A375 (cell line): ENCODE results near the gene ELAVL1. TPM values are rescaled to one million over a fixed set of nuclear protein-coding genes. Genes with fewer than 3 reads are reported as not detected.

Experiments used
- total RNA-seq: library from RNA; depleted of rRNA; stranded (reverse); fragments of >200 nt; shearing (Covaris generic); gene quantifications from 2 replicates; pipeline ENCODE4 v1.2.3, GENCODE V29; 2014; rRNA removed

Gene ELAVL1
- 48.0 and 51.5 TPM in 2 replicates for total RNA-seq

DNA sequence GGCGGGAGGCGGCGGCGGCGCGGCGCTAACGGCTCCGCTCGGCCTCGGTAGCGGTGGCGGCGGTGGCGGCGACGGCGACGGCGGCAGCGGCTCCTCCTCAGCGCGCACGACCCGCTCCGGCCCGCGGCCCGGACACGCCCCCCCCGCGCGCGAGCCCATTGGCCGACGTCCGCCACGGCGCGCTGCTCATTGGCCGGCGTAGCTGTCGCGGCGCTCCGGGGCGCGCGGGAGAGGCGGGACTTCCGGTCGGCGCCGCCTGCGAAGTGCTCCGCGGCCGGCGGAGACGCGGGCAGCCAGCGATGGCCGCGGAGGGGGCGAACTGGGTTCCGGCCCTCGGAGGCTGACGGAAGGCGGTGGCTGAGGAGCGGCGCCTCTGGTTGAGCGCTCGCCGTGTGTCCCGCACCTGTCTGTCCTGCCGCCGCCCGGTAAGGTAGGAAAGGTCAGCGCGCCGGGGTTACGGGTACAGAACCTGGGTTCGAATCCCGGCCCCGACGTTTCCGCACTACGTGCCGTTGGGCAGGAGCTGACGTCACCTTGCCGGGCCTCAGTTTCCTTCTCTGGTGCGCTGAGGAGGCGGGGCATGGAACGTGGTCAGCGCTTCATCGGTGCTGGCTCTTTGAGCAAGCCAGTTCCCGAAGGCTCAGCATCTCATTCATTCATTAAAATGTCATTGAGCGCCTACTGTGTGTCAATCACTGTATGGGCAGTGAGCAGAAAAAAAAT is at the start of gene ELAVL1:
Gene ELAVL1, minus strand, starts transcription at position 108 of the 723 bp plus-strand sequence. CDS start 13,826 bp downstream, outside the sequence.

DNA sequence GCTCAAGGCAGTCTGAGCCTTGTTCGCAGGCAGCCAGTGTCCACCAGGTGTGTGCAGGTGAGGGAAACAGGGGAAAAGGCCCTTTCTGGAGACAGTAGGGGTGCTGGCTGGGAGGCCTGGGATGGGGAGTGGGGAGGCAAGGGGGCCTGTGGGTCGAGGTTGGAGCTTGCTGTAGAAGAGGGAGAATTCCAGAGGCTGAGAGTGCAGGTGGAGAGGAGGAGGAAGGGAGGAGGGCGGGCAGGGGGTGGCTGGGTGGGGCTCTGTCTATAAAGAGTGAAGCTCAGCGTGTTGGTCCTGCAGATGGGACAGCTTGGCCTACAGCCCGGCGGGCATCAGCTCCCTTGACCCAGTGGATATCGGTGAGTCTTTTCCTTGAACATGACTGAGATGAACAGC is 47.0 kb upstream of the ELAVL1 start, which contains the start of gene CCL25:
Gene CCL25, plus strand, starts transcription at position 297 of the 396 bp plus-strand sequence. CDS start 290 bp downstream, outside the sequence.

DNA sequence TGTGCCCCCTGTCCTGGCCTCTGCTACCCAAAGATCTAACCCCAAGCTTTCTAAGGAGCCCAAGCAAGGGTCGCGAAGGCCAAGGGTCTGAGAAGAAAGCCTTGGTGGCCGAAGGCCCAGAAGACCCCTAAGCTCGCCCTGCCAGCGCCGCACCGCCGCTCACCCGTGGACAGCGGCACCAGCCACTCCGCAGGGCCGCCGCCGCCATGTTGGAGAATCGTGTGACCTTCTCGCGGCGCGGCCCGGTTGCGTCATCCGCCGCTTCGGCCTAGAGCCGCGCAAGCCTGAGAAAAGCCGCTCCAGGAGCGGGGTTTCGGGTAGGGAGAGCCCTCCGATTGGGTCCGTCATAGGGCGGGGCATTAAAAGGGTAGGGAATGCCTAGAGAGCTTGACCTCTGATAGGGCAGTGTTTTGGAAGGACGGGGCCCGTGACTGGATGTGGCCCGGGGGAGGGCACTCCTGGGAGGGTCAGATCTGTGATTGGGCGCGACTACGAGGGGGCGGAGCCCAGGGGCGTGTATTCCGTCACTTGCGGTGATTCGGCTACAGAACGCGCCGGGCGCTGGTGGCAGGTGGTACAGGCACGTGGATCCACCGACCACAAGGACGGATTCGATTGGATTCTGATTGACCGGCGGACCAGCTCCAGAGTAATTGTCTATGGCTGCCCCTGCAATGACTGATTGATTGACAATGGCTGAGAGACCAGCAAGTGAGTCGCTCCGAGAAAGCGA is 61.8 kb downstream of the ELAVL1 start, which contains the start of gene TIMM44:
Gene TIMM44, minus strand, starts transcription at position 223 of the 733 bp plus-strand sequence. Its CDS starts 15 bp downstream, at position 208.

DNA sequence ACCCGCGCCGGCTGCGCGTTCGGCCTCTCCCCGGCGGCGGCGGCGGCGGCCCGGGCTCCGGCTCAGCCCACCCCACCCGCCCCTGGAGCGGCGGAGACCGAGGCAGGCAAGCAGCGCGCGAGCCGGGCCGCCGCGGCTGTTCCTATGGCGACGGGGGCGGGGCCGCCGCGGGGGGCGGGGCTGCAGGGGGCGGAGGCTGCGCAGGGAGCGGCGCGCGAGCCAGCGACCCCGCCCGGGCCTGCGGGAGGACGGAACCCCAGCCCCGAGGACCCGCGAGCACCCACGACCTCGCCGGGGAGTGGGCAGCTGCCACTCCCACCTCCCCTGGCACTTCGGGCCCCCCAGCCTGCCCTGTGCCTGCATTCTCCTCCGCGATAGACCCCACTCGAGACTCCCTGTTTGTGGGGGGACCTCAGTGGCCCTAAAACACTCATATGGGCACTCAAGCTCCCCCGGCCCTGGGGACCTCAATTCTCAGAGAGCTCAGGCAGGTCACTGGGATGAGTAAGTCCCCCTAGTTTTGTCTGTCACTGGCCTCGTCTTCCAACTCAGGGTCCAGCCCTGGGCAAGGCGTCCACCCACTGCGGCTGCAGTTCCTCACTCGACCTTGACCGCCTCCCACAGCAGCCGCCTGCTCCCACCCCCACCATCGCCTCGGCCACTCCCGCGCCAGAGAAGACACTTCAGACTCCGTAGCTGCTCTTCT is 79.3 kb downstream of the ELAVL1 start, which contains the start of gene CTXN1:
Gene CTXN1, minus strand, starts transcription at position 115 of the 706 bp plus-strand sequence. CDS start 597 bp downstream, outside the sequence.

GRCh38 chr19:7919610-7920518 is 85.6 kb downstream of the ELAVL1 start, which contains the start of gene SNAPC2:
TSS of gene SNAPC2 (plus strand) at chr19:7920338. CDS start at chr19:7920367, 29 bp downstream.

DNA sequence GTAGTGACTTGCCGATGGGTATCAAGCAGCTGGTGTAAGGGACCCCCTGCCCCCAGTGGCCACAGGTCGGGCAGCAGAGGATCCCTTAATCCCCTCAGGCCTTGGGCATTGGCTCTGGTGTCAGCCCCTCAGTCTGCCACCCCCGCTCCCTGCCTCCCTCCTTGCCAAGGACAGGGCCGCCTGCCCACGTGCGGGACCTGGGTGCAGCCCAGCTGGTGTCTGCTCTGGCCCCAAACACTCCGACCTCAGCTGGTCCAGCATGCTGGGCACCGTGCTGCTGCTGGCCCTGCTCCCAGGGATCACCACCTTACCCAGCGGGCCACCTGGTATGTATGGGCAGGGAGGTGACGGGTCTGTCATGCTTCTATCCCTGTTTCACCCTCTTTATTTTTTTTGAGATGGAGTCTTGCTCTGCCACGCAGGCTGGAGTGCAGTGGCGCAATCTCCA is 90.8 kb downstream of the ELAVL1 start, which contains the start of gene TGFBR3L:
Gene TGFBR3L, plus strand, starts transcription at position 233 of the 448 bp plus-strand sequence.

Other genes with a start within 250 kb of the ELAVL1 start
- not detected in 2 replicates for gene CLEC4M, start 242.4 kb downstream of the ELAVL1 start, total RNA-seq
- gene EVI5L, start 175.4 kb downstream of the ELAVL1 start, total RNA-seq: 14.9 and 15.4 TPM in 2 replicates
- 0.27 TPM in 1 of 2 replicates, not detected in the other for gene PRR36, start 131.3 kb downstream of the ELAVL1 start, total RNA-seq
- 11.6 and 14.7 TPM in 2 replicates for gene LRRC8E, start 117.1 kb downstream of the ELAVL1 start, total RNA-seq
- 24.0 and 34.1 TPM in 2 replicates for gene MAP2K7, start 101.8 kb downstream of the ELAVL1 start, total RNA-seq
- 1.1 and 1.6 TPM in 2 replicates for gene TGFBR3L, start 90.8 kb downstream of the ELAVL1 start, total RNA-seq
- gene SNAPC2, start 85.3 kb downstream of the ELAVL1 start, total RNA-seq: 33.9 and 34.5 TPM in 2 replicates
- gene CTXN1, start 79.5 kb downstream of the ELAVL1 start, total RNA-seq: 9.7 and 12.0 TPM in 2 replicates
- 182 and 208 TPM in 2 replicates for gene TIMM44, start 62.0 kb downstream of the ELAVL1 start, total RNA-seq
- gene CCL25, start 47.1 kb upstream of the ELAVL1 start, total RNA-seq: not detected in 2 replicates
- not detected in 2 replicates for gene FBN3, start 144.0 kb upstream of the ELAVL1 start, total RNA-seq
- 6.1 and 9.8 TPM in 2 replicates for gene CERS4, start 203.7 kb upstream of the ELAVL1 start, total RNA-seq